ENCODE results near the gene STYK1. TPM values are rescaled to one million over a fixed set of nuclear protein-coding genes. Genes with fewer than 3 reads are reported as not detected.
A peak's percentile ranks its signal among the peaks of the same experiment; 100 is the strongest.

The STYK1 gene
- total and polyA plus RNA-seq, 9 of the 15 experiments (the other 6 are each of a cell fraction or from before 2014, with no cell fraction given), result 0.31 to 1.8 (median 0.64) TPM

GRCh38 chr12:10613349-10614055 lies 60.4 kb downstream of the STYK1 start, which contains the start of gene MAGOHB (continued):
- TF ChIP-seq, protein P1, sequence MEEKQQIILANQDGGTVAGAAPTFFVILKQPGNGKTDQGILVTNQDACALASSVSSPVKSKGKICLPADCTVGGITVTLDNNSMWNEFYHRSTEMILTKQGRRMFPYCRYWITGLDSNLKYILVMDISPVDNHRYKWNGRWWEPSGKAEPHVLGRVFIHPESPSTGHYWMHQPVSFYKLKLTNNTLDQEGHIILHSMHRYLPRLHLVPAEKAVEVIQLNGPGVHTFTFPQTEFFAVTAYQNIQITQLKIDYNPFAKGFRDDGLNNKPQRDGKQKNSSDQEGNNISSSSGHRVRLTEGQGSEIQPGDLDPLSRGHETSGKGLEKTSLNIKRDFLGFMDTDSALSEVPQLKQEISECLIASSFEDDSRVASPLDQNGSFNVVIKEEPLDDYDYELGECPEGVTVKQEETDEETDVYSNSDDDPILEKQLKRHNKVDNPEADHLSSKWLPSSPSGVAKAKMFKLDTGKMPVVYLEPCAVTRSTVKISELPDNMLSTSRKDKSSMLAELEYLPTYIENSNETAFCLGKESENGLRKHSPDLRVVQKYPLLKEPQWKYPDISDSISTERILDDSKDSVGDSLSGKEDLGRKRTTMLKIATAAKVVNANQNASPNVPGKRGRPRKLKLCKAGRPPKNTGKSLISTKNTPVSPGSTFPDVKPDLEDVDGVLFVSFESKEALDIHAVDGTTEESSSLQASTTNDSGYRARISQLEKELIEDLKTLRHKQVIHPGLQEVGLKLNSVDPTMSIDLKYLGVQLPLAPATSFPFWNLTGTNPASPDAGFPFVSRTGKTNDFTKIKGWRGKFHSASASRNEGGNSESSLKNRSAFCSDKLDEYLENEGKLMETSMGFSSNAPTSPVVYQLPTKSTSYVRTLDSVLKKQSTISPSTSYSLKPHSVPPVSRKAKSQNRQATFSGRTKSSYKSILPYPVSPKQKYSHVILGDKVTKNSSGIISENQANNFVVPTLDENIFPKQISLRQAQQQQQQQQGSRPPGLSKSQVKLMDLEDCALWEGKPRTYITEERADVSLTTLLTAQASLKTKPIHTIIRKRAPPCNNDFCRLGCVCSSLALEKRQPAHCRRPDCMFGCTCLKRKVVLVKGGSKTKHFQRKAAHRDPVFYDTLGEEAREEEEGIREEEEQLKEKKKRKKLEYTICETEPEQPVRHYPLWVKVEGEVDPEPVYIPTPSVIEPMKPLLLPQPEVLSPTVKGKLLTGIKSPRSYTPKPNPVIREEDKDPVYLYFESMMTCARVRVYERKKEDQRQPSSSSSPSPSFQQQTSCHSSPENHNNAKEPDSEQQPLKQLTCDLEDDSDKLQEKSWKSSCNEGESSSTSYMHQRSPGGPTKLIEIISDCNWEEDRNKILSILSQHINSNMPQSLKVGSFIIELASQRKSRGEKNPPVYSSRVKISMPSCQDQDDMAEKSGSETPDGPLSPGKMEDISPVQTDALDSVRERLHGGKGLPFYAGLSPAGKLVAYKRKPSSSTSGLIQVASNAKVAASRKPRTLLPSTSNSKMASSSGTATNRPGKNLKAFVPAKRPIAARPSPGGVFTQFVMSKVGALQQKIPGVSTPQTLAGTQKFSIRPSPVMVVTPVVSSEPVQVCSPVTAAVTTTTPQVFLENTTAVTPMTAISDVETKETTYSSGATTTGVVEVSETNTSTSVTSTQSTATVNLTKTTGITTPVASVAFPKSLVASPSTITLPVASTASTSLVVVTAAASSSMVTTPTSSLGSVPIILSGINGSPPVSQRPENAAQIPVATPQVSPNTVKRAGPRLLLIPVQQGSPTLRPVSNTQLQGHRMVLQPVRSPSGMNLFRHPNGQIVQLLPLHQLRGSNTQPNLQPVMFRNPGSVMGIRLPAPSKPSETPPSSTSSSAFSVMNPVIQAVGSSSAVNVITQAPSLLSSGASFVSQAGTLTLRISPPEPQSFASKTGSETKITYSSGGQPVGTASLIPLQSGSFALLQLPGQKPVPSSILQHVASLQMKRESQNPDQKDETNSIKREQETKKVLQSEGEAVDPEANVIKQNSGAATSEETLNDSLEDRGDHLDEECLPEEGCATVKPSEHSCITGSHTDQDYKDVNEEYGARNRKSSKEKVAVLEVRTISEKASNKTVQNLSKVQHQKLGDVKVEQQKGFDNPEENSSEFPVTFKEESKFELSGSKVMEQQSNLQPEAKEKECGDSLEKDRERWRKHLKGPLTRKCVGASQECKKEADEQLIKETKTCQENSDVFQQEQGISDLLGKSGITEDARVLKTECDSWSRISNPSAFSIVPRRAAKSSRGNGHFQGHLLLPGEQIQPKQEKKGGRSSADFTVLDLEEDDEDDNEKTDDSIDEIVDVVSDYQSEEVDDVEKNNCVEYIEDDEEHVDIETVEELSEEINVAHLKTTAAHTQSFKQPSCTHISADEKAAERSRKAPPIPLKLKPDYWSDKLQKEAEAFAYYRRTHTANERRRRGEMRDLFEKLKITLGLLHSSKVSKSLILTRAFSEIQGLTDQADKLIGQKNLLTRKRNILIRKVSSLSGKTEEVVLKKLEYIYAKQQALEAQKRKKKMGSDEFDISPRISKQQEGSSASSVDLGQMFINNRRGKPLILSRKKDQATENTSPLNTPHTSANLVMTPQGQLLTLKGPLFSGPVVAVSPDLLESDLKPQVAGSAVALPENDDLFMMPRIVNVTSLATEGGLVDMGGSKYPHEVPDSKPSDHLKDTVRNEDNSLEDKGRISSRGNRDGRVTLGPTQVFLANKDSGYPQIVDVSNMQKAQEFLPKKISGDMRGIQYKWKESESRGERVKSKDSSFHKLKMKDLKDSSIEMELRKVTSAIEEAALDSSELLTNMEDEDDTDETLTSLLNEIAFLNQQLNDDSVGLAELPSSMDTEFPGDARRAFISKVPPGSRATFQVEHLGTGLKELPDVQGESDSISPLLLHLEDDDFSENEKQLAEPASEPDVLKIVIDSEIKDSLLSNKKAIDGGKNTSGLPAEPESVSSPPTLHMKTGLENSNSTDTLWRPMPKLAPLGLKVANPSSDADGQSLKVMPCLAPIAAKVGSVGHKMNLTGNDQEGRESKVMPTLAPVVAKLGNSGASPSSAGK (IDR thresholded peaks at IDR 0.05), result peak; percentile 73
- TF ChIP-seq, protein P2, sequence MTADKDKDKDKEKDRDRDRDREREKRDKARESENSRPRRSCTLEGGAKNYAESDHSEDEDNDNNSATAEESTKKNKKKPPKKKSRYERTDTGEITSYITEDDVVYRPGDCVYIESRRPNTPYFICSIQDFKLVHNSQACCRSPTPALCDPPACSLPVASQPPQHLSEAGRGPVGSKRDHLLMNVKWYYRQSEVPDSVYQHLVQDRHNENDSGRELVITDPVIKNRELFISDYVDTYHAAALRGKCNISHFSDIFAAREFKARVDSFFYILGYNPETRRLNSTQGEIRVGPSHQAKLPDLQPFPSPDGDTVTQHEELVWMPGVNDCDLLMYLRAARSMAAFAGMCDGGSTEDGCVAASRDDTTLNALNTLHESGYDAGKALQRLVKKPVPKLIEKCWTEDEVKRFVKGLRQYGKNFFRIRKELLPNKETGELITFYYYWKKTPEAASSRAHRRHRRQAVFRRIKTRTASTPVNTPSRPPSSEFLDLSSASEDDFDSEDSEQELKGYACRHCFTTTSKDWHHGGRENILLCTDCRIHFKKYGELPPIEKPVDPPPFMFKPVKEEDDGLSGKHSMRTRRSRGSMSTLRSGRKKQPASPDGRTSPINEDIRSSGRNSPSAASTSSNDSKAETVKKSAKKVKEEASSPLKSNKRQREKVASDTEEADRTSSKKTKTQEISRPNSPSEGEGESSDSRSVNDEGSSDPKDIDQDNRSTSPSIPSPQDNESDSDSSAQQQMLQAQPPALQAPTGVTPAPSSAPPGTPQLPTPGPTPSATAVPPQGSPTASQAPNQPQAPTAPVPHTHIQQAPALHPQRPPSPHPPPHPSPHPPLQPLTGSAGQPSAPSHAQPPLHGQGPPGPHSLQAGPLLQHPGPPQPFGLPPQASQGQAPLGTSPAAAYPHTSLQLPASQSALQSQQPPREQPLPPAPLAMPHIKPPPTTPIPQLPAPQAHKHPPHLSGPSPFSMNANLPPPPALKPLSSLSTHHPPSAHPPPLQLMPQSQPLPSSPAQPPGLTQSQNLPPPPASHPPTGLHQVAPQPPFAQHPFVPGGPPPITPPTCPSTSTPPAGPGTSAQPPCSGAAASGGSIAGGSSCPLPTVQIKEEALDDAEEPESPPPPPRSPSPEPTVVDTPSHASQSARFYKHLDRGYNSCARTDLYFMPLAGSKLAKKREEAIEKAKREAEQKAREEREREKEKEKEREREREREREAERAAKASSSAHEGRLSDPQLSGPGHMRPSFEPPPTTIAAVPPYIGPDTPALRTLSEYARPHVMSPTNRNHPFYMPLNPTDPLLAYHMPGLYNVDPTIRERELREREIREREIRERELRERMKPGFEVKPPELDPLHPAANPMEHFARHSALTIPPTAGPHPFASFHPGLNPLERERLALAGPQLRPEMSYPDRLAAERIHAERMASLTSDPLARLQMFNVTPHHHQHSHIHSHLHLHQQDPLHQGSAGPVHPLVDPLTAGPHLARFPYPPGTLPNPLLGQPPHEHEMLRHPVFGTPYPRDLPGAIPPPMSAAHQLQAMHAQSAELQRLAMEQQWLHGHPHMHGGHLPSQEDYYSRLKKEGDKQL (CRISPR knock-in tag; IDR thresholded peaks at IDR 0.05; ENCODE audit: borderline replicate concordance), result no peak
- TF ChIP-seq HBP1 (CRISPR knock-in tag; IDR thresholded peaks at IDR 0.05) (no peak), SRSF3 (IDR thresholded peaks at IDR 0.05; ENCODE audit: insufficient read depth, low read length) (no peak), FOXA1 (IDR thresholded peaks at IDR 0.05; ENCODE audit: borderline replicate concordance) (no peak), MAZ (CRISPR knock-in tag; conservative IDR thresholded peaks at IDR 0.05 in 1 of 2, IDR thresholded peaks at IDR 0.05 in 1 of 2) (peak; percentile 52 to 61; a peak in 3 of 4 replicates)

Data from K562 (cell line).